ENCODE measurements around the gene MALT1.

Gene MALT1

DNA sequence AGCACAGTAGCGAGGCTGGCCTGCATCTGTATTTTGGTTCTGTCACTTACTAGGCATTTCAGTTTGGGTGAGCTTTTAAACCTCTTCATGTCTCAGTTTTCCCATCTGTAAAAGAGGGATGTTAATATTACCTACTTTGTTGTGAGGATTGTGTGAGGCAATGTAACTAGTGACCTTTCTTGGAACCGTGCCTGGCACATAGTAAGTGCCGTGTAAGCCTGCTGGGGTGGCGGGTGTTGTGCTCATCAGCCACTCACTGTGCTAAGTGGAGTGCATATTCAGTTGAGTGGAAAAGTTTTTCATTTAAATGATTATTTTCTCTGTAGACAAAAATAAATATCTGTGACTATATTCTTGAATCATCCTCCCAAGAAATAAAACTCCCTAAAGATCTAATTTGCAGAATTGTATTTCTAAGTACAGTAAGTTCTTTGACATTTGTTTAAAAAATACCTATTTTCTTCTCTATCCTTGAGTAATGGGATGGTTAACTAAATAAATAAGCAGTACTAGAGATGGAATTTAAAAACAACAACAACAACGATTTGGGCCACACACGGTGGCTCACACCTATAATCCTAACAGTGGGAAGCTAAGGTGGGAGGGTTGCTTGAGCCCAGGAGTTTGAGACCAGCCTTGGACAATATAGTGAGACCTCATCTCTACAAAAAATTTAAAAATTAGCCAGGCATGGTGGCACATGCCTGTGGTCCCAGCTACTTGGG, 56.7 kb downstream of the MALT1 start:
- Histone ChIP-seq H3K4me1 (ENCODE audit: control insufficient read depth in 5 of 5, insufficient read depth in 5 of 5, low read length in 5 of 5) (peaks cover 0 to 4% (median 0%) of the 10 kb centered on the region in 5 donors), H3K9me3 (ENCODE audit: control insufficient read depth in 5 of 5, low read length in 5 of 5) (no peaks in the 10 kb centered on the region), H3K4me3 (ENCODE audit: low read depth in 1 of 5, low read length in 5 of 5) (no peak overlapping the region), H3K36me3 (ENCODE audit: control insufficient read depth in 5 of 5, insufficient read depth in 5 of 5, low read length in 5 of 5) (peaks cover 0 to 10% (median 0%) of the 10 kb centered on the region in 5 donors), H3K27ac (ENCODE audit: low read depth, low read length) (no peak overlapping the region), H3K27me3 (ENCODE audit: control insufficient read depth in 5 of 5, insufficient read depth in 4 of 5, low read length in 5 of 5) (no peaks in the 10 kb centered on the region), H3K9ac (ENCODE audit: low read length in 5 of 5) (no peak overlapping the region)

DNA sequence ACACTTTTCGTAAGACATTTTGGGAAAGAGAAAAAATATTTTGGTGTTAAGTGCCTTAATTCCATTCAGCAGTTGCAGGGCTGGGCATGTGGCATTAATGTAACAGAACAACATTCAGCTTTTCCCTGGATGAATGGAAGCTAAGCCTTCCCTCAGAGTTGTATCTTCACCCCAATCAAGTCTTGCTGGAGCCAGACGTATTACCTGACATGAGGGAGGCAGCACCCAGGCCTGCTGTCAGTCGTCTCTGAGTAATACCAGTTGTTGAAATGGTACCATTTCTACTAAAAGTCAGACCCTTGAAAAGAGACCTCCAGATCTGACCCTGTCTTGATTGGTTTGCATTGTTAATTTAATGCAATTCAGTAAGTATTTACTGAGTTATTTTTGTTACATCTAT, 57.5 kb downstream of the MALT1 start:
- Histone ChIP-seq H3K4me3 (ENCODE audit: low read depth in 1 of 5, low read length in 5 of 5) (no peak overlapping the region), H3K9me3 (ENCODE audit: control insufficient read depth in 5 of 5, low read length in 5 of 5) (no peaks in the 10 kb centered on the region), H3K4me1 (ENCODE audit: control insufficient read depth in 5 of 5, insufficient read depth in 5 of 5, low read length in 5 of 5) (peaks cover 0 to 2% (median 0%) of the 10 kb centered on the region in 5 donors), H3K27me3 (ENCODE audit: control insufficient read depth in 5 of 5, insufficient read depth in 4 of 5, low read length in 5 of 5) (no peaks in the 10 kb centered on the region), H3K27ac (ENCODE audit: low read depth, low read length) (no peak overlapping the region), H3K9ac (ENCODE audit: low read length in 5 of 5) (no peak overlapping the region), H3K36me3 (ENCODE audit: control insufficient read depth in 5 of 5, insufficient read depth in 5 of 5, low read length in 5 of 5) (peaks cover 2 to 16% (median 6%) of the 10 kb centered on the region in 5 donors)

DNA sequence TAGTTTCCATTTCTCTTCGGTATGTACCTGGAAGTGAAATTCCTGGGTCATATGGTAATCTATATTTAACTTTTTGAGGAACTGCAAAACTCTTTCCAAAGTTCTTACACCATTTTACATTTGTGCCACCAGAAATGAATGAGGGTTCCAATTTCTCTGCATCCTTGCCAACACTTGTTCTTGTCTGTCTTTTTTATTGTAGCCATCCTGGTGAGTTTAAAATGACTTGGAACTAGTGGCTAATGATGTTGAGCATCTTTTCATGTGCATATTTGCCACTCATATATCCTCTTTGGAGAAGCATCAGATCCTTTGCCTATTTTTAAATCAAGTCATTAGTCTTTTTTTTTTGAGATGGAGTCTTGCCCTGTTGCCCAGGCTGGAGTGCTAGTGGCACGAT, 59.4 kb downstream of the MALT1 start:
- no peaks in the 10 kb centered on the region for H3K4me1 ChIP-seq (ENCODE audit: control insufficient read depth in 5 of 5, insufficient read depth in 5 of 5, low read length in 5 of 5)
- no peaks in the 10 kb centered on the region for H3K9me3 ChIP-seq (ENCODE audit: control insufficient read depth in 5 of 5, low read length in 5 of 5)
- no peak overlapping the region for H3K4me3 ChIP-seq (ENCODE audit: low read depth in 1 of 5, low read length in 5 of 5)
- H3K27me3 ChIP-seq (ENCODE audit: control insufficient read depth in 5 of 5, insufficient read depth in 4 of 5, low read length in 5 of 5), result no peaks in the 10 kb centered on the region
- H3K9ac ChIP-seq (ENCODE audit: low read length in 5 of 5), result no peak overlapping the region
- no peak overlapping the region for H3K27ac ChIP-seq (ENCODE audit: low read depth, low read length)
- peaks cover 18 to 27% (median 21%) of the 10 kb centered on the region in 5 donors for H3K36me3 ChIP-seq (ENCODE audit: control insufficient read depth in 5 of 5, insufficient read depth in 5 of 5, low read length in 5 of 5)

DNA sequence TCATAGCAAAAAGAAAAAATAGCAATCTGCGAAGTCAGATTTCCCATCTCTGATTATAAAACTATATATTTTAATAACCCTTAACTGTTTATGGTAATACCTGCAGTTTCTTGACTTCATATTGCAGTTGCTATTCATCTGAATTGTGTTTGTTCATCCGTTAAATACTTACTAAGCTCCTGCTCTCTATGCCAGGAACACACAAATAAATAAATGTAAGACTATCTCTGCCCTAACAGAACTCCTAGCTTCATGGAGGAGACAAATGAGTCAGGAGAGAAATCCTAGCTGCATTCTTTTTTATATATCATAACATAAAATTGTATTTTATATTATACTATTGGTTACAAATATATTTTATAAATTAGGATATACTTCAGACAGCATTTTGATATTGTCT, 61.2 kb downstream of the MALT1 start:
- Histone ChIP-seq H3K4me1 (ENCODE audit: control insufficient read depth in 5 of 5, insufficient read depth in 5 of 5, low read length in 5 of 5) (no peaks in the 10 kb centered on the region), H3K36me3 (ENCODE audit: control insufficient read depth in 5 of 5, insufficient read depth in 5 of 5, low read length in 5 of 5) (peaks cover 23 to 42% (median 32%) of the 10 kb centered on the region in 5 donors), H3K27me3 (ENCODE audit: control insufficient read depth in 5 of 5, insufficient read depth in 4 of 5, low read length in 5 of 5) (no peaks in the 10 kb centered on the region), H3K9ac (ENCODE audit: low read length in 5 of 5) (no peak overlapping the region), H3K4me3 (ENCODE audit: low read depth in 1 of 5, low read length in 5 of 5) (no peak overlapping the region), H3K9me3 (ENCODE audit: control insufficient read depth in 5 of 5, low read length in 5 of 5) (no peaks in the 10 kb centered on the region), H3K27ac (ENCODE audit: low read depth, low read length) (no peak overlapping the region)

DNA sequence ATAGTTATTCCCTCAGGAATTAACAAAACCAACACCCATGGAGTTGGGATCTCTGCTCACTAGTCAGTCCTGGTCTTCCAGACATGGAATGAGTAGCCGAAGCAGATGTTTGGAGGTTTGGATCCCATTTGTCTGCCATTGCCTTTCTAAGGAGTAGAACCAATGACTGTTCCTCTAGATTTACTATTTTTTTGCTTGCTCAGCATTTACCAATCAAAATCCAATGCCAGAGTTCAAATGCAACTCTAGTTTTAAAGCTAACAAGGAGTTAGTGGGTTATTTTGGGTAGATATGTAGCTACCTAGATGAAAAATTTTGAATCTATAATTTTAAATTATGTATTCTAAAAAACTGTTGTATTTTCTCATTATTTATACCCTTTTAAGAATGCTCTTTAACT, 62.6 kb downstream of the MALT1 start:
- Histone ChIP-seq H3K36me3 (ENCODE audit: control insufficient read depth in 5 of 5, insufficient read depth in 5 of 5, low read length in 5 of 5) (peaks cover 30 to 50% (median 41%) of the 10 kb centered on the region in 5 donors), H3K27ac (ENCODE audit: low read depth, low read length) (no peak overlapping the region)

DNA sequence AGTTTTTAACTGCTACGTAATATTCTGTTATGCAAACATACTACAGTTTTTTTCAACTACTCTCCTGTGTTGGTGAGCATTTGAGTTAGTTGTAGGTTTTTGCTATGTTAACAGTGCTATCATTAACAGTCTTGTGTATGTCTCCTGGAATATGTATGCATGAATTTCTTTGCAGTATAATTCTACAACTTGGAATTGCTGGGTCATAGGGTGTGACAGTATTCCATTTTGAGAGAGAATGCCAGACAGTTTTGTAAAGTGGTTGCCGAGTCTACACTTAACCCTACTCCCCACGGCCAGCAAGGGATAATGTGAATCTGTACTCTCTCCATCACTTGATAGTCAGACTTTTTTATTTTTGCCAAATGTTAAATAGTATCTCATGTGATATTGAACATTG, 67.1 kb downstream of the MALT1 start:
- H3K27me3 ChIP-seq (ENCODE audit: control insufficient read depth in 5 of 5, insufficient read depth in 4 of 5, low read length in 5 of 5), result no peaks in the 10 kb centered on the region
- no peaks in the 10 kb centered on the region for H3K9me3 ChIP-seq (ENCODE audit: control insufficient read depth in 5 of 5, low read length in 5 of 5)
- H3K36me3 ChIP-seq (ENCODE audit: control insufficient read depth in 5 of 5, insufficient read depth in 5 of 5, low read length in 5 of 5), result peaks cover 23 to 60% (median 49%) of the 10 kb centered on the region in 5 donors
- H3K4me3 ChIP-seq (ENCODE audit: low read depth in 1 of 5, low read length in 5 of 5), result no peak overlapping the region
- H3K27ac ChIP-seq (ENCODE audit: low read depth, low read length), result no peak overlapping the region
- no peaks in the 10 kb centered on the region for H3K4me1 ChIP-seq (ENCODE audit: control insufficient read depth in 5 of 5, insufficient read depth in 5 of 5, low read length in 5 of 5)
- no peak overlapping the region for H3K9ac ChIP-seq (ENCODE audit: low read length in 5 of 5)

More for the DNA sequence above, 62.6 kb downstream of the MALT1 start:
- Histone ChIP-seq H3K9ac (ENCODE audit: low read length in 5 of 5) (no peak overlapping the region), H3K9me3 (ENCODE audit: control insufficient read depth in 5 of 5, low read length in 5 of 5) (no peaks in the 10 kb centered on the region), H3K4me1 (ENCODE audit: control insufficient read depth in 5 of 5, insufficient read depth in 5 of 5, low read length in 5 of 5) (no peaks in the 10 kb centered on the region), H3K4me3 (ENCODE audit: low read depth in 1 of 5, low read length in 5 of 5) (no peak overlapping the region), H3K27me3 (ENCODE audit: control insufficient read depth in 5 of 5, insufficient read depth in 4 of 5, low read length in 5 of 5) (no peaks in the 10 kb centered on the region)

DNA sequence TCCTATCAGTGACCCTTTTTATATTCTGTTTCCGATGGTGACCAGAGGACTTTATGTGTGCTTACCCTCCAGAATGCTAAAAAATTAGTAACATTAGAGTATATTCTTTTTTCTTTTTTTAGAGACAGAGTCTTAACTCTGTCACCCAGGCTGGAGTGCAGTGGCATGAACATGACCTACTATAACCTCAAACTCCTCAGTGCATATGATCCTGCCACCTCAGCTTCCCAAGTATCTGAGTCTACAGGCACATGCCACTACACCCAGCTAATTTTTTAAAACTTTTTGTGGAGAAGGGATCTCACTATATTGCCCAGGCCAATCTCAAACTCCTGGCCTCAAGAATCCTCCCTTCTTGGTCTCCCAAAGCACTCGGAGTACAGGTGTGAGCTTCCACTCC, 74.6 kb downstream of the MALT1 start:
- no peak overlapping the region for H3K4me3 ChIP-seq (ENCODE audit: low read depth in 1 of 5, low read length in 5 of 5)
- no peak overlapping the region for H3K9ac ChIP-seq (ENCODE audit: low read length in 5 of 5)
- no peaks in the 10 kb centered on the region for H3K27me3 ChIP-seq (ENCODE audit: control insufficient read depth in 5 of 5, insufficient read depth in 4 of 5, low read length in 5 of 5)
- H3K36me3 ChIP-seq (ENCODE audit: control insufficient read depth in 5 of 5, insufficient read depth in 5 of 5, low read length in 5 of 5), result peaks cover 46 to 66% (median 58%) of the 10 kb centered on the region in 5 donors
- H3K4me1 ChIP-seq (ENCODE audit: control insufficient read depth in 5 of 5, insufficient read depth in 5 of 5, low read length in 5 of 5), result no peaks in the 10 kb centered on the region
- H3K9me3 ChIP-seq (ENCODE audit: control insufficient read depth in 5 of 5, low read length in 5 of 5), result peaks cover 4 to 13% (median 10%) of the 10 kb centered on the region in 5 donors
- no peak overlapping the region for H3K27ac ChIP-seq (ENCODE audit: low read depth, low read length)

DNA sequence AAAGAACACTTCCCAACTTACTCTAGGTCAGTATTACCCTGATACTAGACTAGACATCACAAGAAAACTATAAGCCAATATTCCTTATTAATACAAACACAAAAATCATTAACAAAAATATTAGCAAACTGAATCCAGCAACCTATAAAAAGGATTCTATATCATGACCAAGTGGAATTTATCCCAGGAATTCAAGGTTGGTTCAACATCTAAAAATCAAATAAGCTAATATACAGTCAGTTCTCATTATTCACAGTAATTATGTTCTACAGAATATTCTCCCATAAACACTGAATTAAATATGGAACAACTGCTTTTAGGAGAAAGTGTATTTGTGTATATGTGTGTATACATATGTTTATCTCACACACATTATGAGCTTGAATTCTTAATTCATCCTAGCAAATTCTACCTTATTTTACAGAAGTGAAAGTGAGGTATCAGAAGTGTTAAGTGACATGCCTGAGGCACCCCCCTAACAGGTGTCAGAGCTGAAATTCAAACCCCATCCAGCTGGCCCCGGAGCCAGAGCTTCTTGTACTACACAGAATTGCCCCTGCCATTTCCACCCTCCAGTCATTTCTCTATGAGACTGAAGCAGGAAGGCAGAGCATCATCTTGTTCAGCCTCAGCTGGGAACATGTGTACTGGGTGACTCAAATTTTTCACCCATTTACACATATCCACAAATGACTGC, 77.8 kb downstream of the MALT1 start:
- no peak overlapping the region for H3K9ac ChIP-seq (ENCODE audit: low read length in 5 of 5)
- peaks cover 44 to 61% (median 51%) of the 10 kb centered on the region in 5 donors for H3K36me3 ChIP-seq (ENCODE audit: control insufficient read depth in 5 of 5, insufficient read depth in 5 of 5, low read length in 5 of 5)
- no peaks in the 10 kb centered on the region for H3K27me3 ChIP-seq (ENCODE audit: control insufficient read depth in 5 of 5, insufficient read depth in 4 of 5, low read length in 5 of 5)
- H3K4me3 ChIP-seq (ENCODE audit: low read depth in 1 of 5, low read length in 5 of 5), result no peak overlapping the region
- no peak overlapping the region for H3K27ac ChIP-seq (ENCODE audit: low read depth, low read length)
- H3K9me3 ChIP-seq (ENCODE audit: control insufficient read depth in 5 of 5, low read length in 5 of 5), result peaks cover 4 to 13% (median 10%) of the 10 kb centered on the region in 5 donors
- no peaks in the 10 kb centered on the region for H3K4me1 ChIP-seq (ENCODE audit: control insufficient read depth in 5 of 5, insufficient read depth in 5 of 5, low read length in 5 of 5)

DNA sequence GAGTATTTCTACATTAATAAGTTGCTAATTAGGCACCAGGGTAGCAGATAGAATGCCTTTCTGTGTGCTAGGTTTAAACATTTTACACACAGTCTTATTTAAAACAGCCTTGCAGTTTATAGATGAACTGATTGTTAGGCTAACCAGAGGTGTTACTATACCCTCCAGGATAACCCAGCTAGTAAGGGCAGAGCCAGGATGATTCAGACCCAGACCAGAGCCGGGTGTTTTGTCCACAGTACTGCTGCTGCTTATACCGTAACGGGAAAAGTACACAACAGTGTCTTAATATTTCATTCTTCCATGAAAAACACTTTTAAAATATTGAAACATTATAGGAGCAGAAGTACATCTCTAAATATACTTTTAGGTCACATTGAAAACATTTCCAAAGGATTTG, 82.7 kb downstream of the MALT1 start:
- Histone ChIP-seq H3K4me1 (ENCODE audit: control insufficient read depth in 5 of 5, insufficient read depth in 5 of 5, low read length in 5 of 5) (peaks cover 0 to 9% (median 2%) of the 10 kb centered on the region in 5 donors), H3K9ac (ENCODE audit: low read length in 5 of 5) (no peak overlapping the region), H3K9me3 (ENCODE audit: control insufficient read depth in 5 of 5, low read length in 5 of 5) (peaks cover 2 to 4% (median 4%) of the 10 kb centered on the region in 5 donors), H3K36me3 (ENCODE audit: control insufficient read depth in 5 of 5, insufficient read depth in 5 of 5, low read length in 5 of 5) (peaks cover 13 to 19% (median 16%) of the 10 kb centered on the region in 5 donors), H3K4me3 (ENCODE audit: low read depth in 1 of 5, low read length in 5 of 5) (no peak overlapping the region), H3K27me3 (ENCODE audit: control insufficient read depth in 5 of 5, insufficient read depth in 4 of 5, low read length in 5 of 5) (peaks cover 2 to 12% (median 4%) of the 10 kb centered on the region in 5 donors), H3K27ac (ENCODE audit: low read depth, low read length) (no peak overlapping the region)

DNA sequence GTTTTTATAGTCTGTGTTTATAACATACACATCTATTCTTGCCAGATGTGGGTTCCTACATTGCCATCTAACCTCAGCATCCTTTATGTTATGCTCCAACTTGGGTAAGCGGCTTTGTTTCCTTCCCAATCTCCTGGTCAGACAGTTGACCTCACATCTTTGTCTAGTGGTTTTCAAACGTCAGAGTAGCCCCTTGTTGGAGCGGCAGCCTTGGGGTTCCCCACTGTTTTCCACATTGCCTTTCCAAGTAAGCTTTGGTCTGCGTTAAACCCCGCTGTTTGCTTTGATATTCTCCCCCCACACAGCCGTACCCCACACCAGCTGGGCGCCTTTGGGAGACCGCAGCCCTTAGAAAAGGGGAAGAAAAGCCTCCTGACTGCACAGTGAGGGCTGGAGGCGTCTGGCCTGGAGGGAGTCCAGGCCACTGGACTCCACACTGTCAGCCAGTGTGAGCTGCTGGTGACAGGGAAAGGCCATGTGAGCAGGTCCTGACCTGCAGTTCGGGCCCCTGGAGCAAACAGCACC, 83.3 kb downstream of the MALT1 start:
- no peaks in the 10 kb centered on the region for H3K9me3 ChIP-seq (ENCODE audit: control insufficient read depth in 5 of 5, low read length in 5 of 5)
- H3K27me3 ChIP-seq (ENCODE audit: control insufficient read depth in 5 of 5, insufficient read depth in 4 of 5, low read length in 5 of 5), result peaks cover 2 to 13% (median 5%) of the 10 kb centered on the region in 5 donors
- H3K4me1 ChIP-seq (ENCODE audit: control insufficient read depth in 5 of 5, insufficient read depth in 5 of 5, low read length in 5 of 5), result peaks cover 0 to 9% (median 2%) of the 10 kb centered on the region in 5 donors
- no peak overlapping the region for H3K4me3 ChIP-seq (ENCODE audit: low read depth in 1 of 5, low read length in 5 of 5)
- no peak overlapping the region for H3K27ac ChIP-seq (ENCODE audit: low read depth, low read length)
- no peak overlapping the region for H3K9ac ChIP-seq (ENCODE audit: low read length in 5 of 5)
- H3K36me3 ChIP-seq (ENCODE audit: control insufficient read depth in 5 of 5, insufficient read depth in 5 of 5, low read length in 5 of 5), result peaks cover 8 to 14% (median 10%) of the 10 kb centered on the region in 5 donors

Data from subcutaneous abdominal adipose tissue (tissue), 5 donors.